Measurements from ENCODE around the gene NDUFA7. TPM values are rescaled to one million over a fixed set of nuclear protein-coding genes. Genes with fewer than 3 reads are reported as not detected.

NDUFA7 gene
- polyA plus RNA-seq, 1 donor from 2014 or later: 37.3 TPM

GRCh38 chr19:8322638-8322997, 1.4 kb upstream of the NDUFA7 start:
- Histone ChIP-seq H3F3A (ENCODE audit: insufficient read depth, low read length, poor library complexity, severe bottlenecking) (no peaks in the 10 kb centered on the region), H4K20me1 (ENCODE audit: insufficient read depth) (peaks cover 6% of the 10 kb centered on the region), H3K4me3 (ENCODE audit: low read length) (peak overlapping the region; percentile 83), H2AFZ (ENCODE audit: low read depth, low read length) (no peak overlapping the region), H3K36me3 (ENCODE audit: insufficient read depth, low read length) (no peaks in the 10 kb centered on the region), H3K9me2 (ENCODE audit: insufficient read depth, low read length) (no peaks in the 10 kb centered on the region), H3K9ac (ENCODE audit: low read length) (peak overlapping the region; percentile 95), H3K27me3 (ENCODE audit: insufficient read depth, low read depth, low read length) (no peaks in the 10 kb centered on the region), H3K4me2 (ENCODE audit: low read length) (peak overlapping the region; percentile 68), H3K9me3 (ENCODE audit: low read length) (no peaks in the 10 kb centered on the region), H3K27ac (ENCODE audit: low read length) (no peak overlapping the region), H3K79me2 (replicated peaks; ENCODE audit: insufficient read depth, low read length) (peaks cover 29% of the 10 kb centered on the region)
- TF ChIP-seq EP300 (conservative IDR thresholded peaks at IDR 0.05; ENCODE audit: poor library complexity, severe bottlenecking): no peak
- no peak for TF ChIP-seq EZH2 (IDR thresholded peaks at IDR 0.05; ENCODE audit: borderline replicate concordance, insufficient read depth, low read length, poor library complexity, severe bottlenecking)
- TF ChIP-seq TAF1 (IDR thresholded peaks at IDR 0.05; ENCODE audit: low read depth): no peak
- no peak for TF ChIP-seq REST (IDR thresholded peaks at IDR 0.05; ENCODE audit: borderline replicate concordance)
- no peak for TF ChIP-seq RAD21 (conservative IDR thresholded peaks at IDR 0.05)
- TF ChIP-seq CTCF (IDR thresholded peaks at IDR 0.05; ENCODE audit: poor library complexity, severe bottlenecking): no peak
- TF ChIP-seq SMC3 (conservative IDR thresholded peaks at IDR 0.05; ENCODE audit: poor library complexity): no peak
- TF ChIP-seq MXI1 (conservative IDR thresholded peaks at IDR 0.05; ENCODE audit: poor library complexity, severe bottlenecking): no peak
- TF ChIP-seq POLR2AphosphoS5 (IDR thresholded peaks at IDR 0.05): no peak

DNA sequence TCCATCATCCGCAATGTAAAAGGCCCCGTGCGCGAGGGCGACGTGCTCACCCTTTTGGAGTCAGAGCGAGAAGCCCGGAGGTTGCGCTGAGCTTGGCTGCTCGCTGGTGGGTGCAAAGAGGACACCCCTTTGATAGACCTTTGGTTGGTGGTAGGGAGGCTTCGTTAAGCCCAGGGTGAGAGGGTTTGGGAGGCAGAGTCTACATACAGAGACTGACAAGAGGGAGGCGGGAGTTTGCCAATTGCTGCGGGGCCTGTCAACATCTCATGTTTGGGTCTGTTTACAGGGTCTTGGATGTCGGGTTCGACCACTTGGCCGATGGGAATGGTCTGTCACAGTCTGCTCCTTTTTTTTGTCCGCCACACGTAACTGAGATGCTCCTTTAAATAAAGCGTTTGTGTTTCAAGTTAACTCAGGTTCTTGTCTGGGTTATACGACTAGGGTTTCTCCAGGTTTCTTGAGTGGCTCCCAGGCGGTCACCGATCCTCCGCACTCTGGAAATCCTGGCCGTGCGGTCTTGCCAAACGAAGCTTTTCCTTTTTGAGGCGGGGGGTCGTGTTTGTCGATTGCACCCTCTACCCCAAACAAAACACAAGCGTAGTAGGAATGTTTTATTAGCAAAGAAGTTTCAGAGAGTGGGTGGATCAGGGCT, 937 bp upstream of the NDUFA7 start:
- Histone ChIP-seq H3K27ac (ENCODE audit: low read length) (peak overlapping the region; percentile 66), H3F3A (ENCODE audit: insufficient read depth, low read length, poor library complexity, severe bottlenecking) (no peaks in the 10 kb centered on the region), H3K9me3 (ENCODE audit: low read length) (no peaks in the 10 kb centered on the region), H3K4me3 (ENCODE audit: low read length) (peak overlapping the region; percentile 83), H2AFZ (ENCODE audit: low read depth, low read length) (no peak overlapping the region), H3K79me2 (replicated peaks; ENCODE audit: insufficient read depth, low read length) (peaks cover 29% of the 10 kb centered on the region), H3K27me3 (ENCODE audit: insufficient read depth, low read depth, low read length) (no peaks in the 10 kb centered on the region), H3K9ac (ENCODE audit: low read length) (peak overlapping the region; percentile 95), H4K20me1 (ENCODE audit: insufficient read depth) (peaks cover 6% of the 10 kb centered on the region), H3K36me3 (ENCODE audit: insufficient read depth, low read length) (no peaks in the 10 kb centered on the region), H3K4me2 (ENCODE audit: low read length) (peak overlapping the region; percentile 68), H3K9me2 (ENCODE audit: insufficient read depth, low read length) (no peaks in the 10 kb centered on the region)
- TF ChIP-seq TAF1 (IDR thresholded peaks at IDR 0.05; ENCODE audit: low read depth): no peak
- TF ChIP-seq SMC3 (conservative IDR thresholded peaks at IDR 0.05; ENCODE audit: poor library complexity): no peak
- TF ChIP-seq POLR2AphosphoS5 (IDR thresholded peaks at IDR 0.05): no peak
- no peak for TF ChIP-seq CTCF (IDR thresholded peaks at IDR 0.05; ENCODE audit: poor library complexity, severe bottlenecking)
- no peak for TF ChIP-seq RAD21 (conservative IDR thresholded peaks at IDR 0.05)
- TF ChIP-seq REST (IDR thresholded peaks at IDR 0.05; ENCODE audit: borderline replicate concordance): no peak
- peak; percentile 19 for TF ChIP-seq MXI1 (conservative IDR thresholded peaks at IDR 0.05; ENCODE audit: poor library complexity, severe bottlenecking)
- no peak for TF ChIP-seq EZH2 (IDR thresholded peaks at IDR 0.05; ENCODE audit: borderline replicate concordance, insufficient read depth, low read length, poor library complexity, severe bottlenecking)
- TF ChIP-seq EP300 (conservative IDR thresholded peaks at IDR 0.05; ENCODE audit: poor library complexity, severe bottlenecking): no peak
